Measurements from ENCODE around the gene FGF8.

Gene FGF8

DNA sequence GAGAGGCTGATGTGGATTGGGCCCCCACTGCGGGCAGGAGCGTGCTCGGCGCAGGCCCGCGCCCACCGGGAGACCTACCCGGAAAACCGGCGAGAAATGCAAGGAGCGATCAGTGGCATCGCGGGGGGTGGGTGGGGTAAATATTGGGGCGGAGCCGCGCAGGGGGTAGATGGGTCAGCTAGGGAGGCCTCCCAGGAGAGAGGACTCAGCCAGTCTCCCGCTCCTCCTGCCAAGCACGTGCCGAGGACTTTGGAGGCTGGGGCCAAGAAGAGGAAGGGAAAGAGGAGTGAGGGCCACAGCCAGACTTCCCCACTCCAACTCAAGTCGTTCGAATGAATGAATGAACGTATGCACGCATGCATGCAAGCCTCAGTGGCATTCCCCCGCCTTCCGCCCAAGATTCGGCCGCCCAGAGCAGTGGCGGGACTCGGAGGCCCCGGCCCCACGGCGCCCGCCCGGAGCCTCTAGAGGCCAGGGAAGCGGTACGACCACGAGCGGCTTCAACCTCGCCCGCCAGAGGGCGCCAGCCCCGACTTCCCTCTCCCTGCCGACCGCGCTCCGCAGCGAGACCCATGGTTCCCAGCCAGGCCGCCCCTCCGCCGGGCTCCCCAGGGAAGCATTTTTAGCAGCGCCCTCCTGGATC lies 3.8 kb upstream of the FGF8 start:
- Histone ChIP-seq H3K36me3 (ENCODE audit: control insufficient read depth in 1 of 2, insufficient read depth in 2 of 2, low read length in 2 of 2) (peaks cover 2 to 3% of the 10 kb centered on the region in 2 experiments), H3K4me1 (ENCODE audit: control insufficient read depth in 1 of 2, insufficient read depth in 2 of 2, low read length in 2 of 2) (peaks cover 14 to 27% of the 10 kb centered on the region in 2 experiments)

DNA sequence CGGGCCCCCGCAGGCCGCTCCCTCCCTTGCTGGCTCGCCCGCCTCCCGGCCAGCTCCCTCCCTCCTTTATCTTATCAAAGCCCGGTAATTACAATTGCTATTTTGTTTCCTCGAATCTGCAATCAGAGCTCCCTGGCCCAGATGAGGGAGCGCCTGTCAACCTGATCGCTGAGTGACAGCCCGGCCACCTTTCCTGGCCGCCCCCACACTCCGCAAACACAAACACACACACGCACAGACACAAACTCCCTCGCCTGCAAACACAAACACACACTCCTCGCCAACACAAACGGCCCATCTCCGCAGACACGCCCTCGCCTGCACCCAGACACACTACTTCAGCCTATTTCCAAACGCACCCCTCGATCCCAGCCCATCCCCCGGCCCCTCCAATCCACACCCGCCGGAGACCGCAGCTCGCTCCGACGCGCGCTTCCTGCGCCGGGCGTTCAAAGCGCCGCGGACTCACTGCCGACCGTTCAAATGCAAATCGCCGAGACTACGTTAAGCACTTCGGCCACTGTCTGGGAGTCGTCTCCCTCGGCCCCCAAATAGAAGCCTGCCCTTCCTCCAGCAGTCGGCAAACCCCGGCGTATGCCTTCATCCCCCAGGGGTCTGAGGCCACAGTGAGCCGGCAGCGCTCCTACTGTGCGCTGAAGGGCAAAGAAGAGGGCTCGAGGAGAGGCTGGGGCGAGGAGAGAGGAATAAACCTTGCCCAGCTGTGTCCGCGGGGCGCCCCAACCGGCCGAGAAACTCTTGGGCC lies 3.0 kb upstream of the FGF8 start:
- no peak overlapping the region for H4K8ac ChIP-seq (ENCODE audit: low read depth, low read length)
- H3K79me1 ChIP-seq (ENCODE audit: low read length), result peaks cover 2% of the 10 kb centered on the region
- H3K23ac ChIP-seq (ENCODE audit: low read length), result no peak overlapping the region
- no peak overlapping the region for H2AFZ ChIP-seq (ENCODE audit: insufficient read depth, low read length, poor library complexity)
- no peak overlapping the region for H3K18ac ChIP-seq (ENCODE audit: low read length)
- H3K27me3 ChIP-seq (ENCODE audit: insufficient read depth, low read length), result peaks cover 52% of the 10 kb centered on the region
- peaks cover 13% of the 10 kb centered on the region for H3K9me3 ChIP-seq (ENCODE audit: insufficient read depth, low read depth, low read length)
- no CpG with 5 or more reads among the region's 58 CpGs for WGBS (ENCODE audit: extremely low coverage, insufficient coverage, insufficient read length)
- no peak overlapping the region for H2BK5ac ChIP-seq (ENCODE audit: low read depth, low read length, poor library complexity)
- no peak overlapping the region for H2BK120ac ChIP-seq (ENCODE audit: insufficient read depth, low read length, poor library complexity)
- H2BK12ac ChIP-seq (ENCODE audit: low read length), result no peak overlapping the region
- no peak overlapping the region for H3K14ac ChIP-seq (ENCODE audit: low read length)
- peak overlapping the region; percentile 60 for H3K4me2 ChIP-seq (ENCODE audit: low read length)
- no peak overlapping the region for H4K12ac ChIP-seq (ENCODE audit: low read depth, low read length)
- no peak overlapping the region for H3K4me3 ChIP-seq (ENCODE audit: low read depth, low read length)
- no peak overlapping the region for H3K9ac ChIP-seq (ENCODE audit: low read length)
- no peak overlapping the region for H3K27ac ChIP-seq (ENCODE audit: low read depth, low read length)
- H2AK5ac ChIP-seq (ENCODE audit: low read length), result no peak overlapping the region
- peaks cover 14 to 27% of the 10 kb centered on the region in 2 experiments for H3K4me1 ChIP-seq (ENCODE audit: control insufficient read depth in 1 of 2, insufficient read depth in 2 of 2, low read length in 2 of 2)
- H3K79me2 ChIP-seq (ENCODE audit: control insufficient read depth, insufficient read depth, low read length, poor library complexity), result no peaks in the 10 kb centered on the region
- no peak overlapping the region for H3K4ac ChIP-seq (ENCODE audit: low read depth, low read length)
- H3K36me3 ChIP-seq (ENCODE audit: control insufficient read depth in 1 of 2, insufficient read depth in 2 of 2, low read length in 2 of 2), result peaks cover 2 to 3% of the 10 kb centered on the region in 2 experiments
- no peak overlapping the region for H4K91ac ChIP-seq (ENCODE audit: low read depth, low read length)
- peak in 1 of 2 donors; percentile 33 for DNase-seq

More for the DNA sequence above, 3.8 kb upstream of the FGF8 start:
- Histone ChIP-seq H2BK120ac (ENCODE audit: insufficient read depth, low read length, poor library complexity) (no peak overlapping the region), H3K9me3 (ENCODE audit: insufficient read depth, low read depth, low read length) (peaks cover 11% of the 10 kb centered on the region), H2BK5ac (ENCODE audit: low read depth, low read length, poor library complexity) (no peak overlapping the region), H3K18ac (ENCODE audit: low read length) (no peak overlapping the region), H2BK12ac (ENCODE audit: low read length) (no peak overlapping the region), H2AK5ac (ENCODE audit: low read length) (no peak overlapping the region), H2AFZ (ENCODE audit: insufficient read depth, low read length, poor library complexity) (no peak overlapping the region), H3K23ac (ENCODE audit: low read length) (no peak overlapping the region), H3K79me1 (ENCODE audit: low read length) (peaks cover 2% of the 10 kb centered on the region), H4K91ac (ENCODE audit: low read depth, low read length) (no peak overlapping the region), H3K4me3 (ENCODE audit: low read depth, low read length) (no peak overlapping the region), H4K8ac (ENCODE audit: low read depth, low read length) (no peak overlapping the region), H3K27ac (ENCODE audit: low read depth, low read length) (no peak overlapping the region), H3K27me3 (ENCODE audit: insufficient read depth, low read length) (peaks cover 45% of the 10 kb centered on the region), H3K4me2 (ENCODE audit: low read length) (peak overlapping the region; percentile 60), H3K14ac (ENCODE audit: low read length) (no peak overlapping the region), H3K79me2 (ENCODE audit: control insufficient read depth, insufficient read depth, low read length, poor library complexity) (no peaks in the 10 kb centered on the region), H3K4ac (ENCODE audit: low read depth, low read length) (no peak overlapping the region), H3K9ac (ENCODE audit: low read length) (no peak overlapping the region), H4K12ac (ENCODE audit: low read depth, low read length) (no peak overlapping the region)
- peak; percentile 68 to 88 for DNase-seq
- WGBS (ENCODE audit: extremely low coverage, insufficient coverage, insufficient read length), result no CpG with 5 or more reads among the region's 51 CpGs

DNA sequence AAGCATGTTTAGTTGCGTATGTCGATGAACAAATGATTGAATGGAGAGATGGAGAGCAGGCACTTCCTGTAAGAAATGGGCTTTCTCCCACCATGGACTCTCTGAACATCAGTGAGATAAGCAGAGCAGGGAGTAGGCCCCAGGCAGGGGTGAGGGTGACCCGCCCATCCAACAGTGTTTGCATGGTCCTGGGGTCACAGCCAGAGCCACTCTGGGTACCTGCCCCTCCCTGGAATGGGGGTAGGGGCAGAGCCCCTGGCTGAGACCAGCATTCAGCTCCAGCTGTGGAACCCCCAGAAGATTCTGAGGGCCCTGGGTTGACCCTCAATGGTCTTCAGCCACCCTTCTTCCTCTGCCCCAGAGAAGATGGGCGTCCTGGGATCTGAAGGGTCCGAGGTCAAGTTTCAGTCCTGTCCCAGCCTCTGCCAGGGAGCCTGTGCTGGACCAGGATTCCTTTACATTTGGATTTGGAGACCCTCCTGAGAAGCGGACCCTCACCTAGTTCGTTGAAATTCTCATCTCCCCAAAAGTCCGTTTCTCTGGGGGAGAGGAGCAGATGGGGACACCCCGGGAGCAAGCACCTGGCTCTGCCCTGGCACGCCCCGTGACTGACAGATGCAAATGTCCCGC lies 2.4 kb upstream of the FGF8 start:
- no peaks in the 10 kb centered on the region for H3K79me2 ChIP-seq (ENCODE audit: control insufficient read depth, insufficient read depth, low read length, poor library complexity)
- no peak overlapping the region for H3K27ac ChIP-seq (ENCODE audit: low read depth, low read length)
- H3K36me3 ChIP-seq (ENCODE audit: control insufficient read depth in 1 of 2, insufficient read depth in 2 of 2, low read length in 2 of 2), result peaks cover 0 to 3% of the 10 kb centered on the region in 2 experiments
- peaks cover 57% of the 10 kb centered on the region for H3K27me3 ChIP-seq (ENCODE audit: insufficient read depth, low read length)
- peaks cover 14 to 23% of the 10 kb centered on the region in 2 experiments for H3K4me1 ChIP-seq (ENCODE audit: control insufficient read depth in 1 of 2, insufficient read depth in 2 of 2, low read length in 2 of 2)
- peaks cover 2% of the 10 kb centered on the region for H3K79me1 ChIP-seq (ENCODE audit: low read length)
- no peak overlapping the region for H2BK12ac ChIP-seq (ENCODE audit: low read length)
- H3K14ac ChIP-seq (ENCODE audit: low read length), result no peak overlapping the region
- peaks cover 13% of the 10 kb centered on the region for H3K9me3 ChIP-seq (ENCODE audit: insufficient read depth, low read depth, low read length)
- no peak overlapping the region for H2BK120ac ChIP-seq (ENCODE audit: insufficient read depth, low read length, poor library complexity)
- H2BK5ac ChIP-seq (ENCODE audit: low read depth, low read length, poor library complexity), result no peak overlapping the region
- no peak overlapping the region for H3K4ac ChIP-seq (ENCODE audit: low read depth, low read length)
- no CpG with 5 or more reads among the region's 12 CpGs for WGBS (ENCODE audit: extremely low coverage, insufficient coverage, insufficient read length)
- no peak overlapping the region for H4K8ac ChIP-seq (ENCODE audit: low read depth, low read length)
- no peak overlapping the region for H3K23ac ChIP-seq (ENCODE audit: low read length)
- peak overlapping the region; percentile 60 for H3K4me2 ChIP-seq (ENCODE audit: low read length)
- no peak for DNase-seq
- H3K4me3 ChIP-seq (ENCODE audit: low read depth, low read length), result no peak overlapping the region
- no peak overlapping the region for H4K91ac ChIP-seq (ENCODE audit: low read depth, low read length)
- no peak overlapping the region for H4K12ac ChIP-seq (ENCODE audit: low read depth, low read length)
- H2AFZ ChIP-seq (ENCODE audit: insufficient read depth, low read length, poor library complexity), result no peak overlapping the region
- no peak overlapping the region for H3K18ac ChIP-seq (ENCODE audit: low read length)
- H3K9ac ChIP-seq (ENCODE audit: low read length), result no peak overlapping the region
- H2AK5ac ChIP-seq (ENCODE audit: low read length), result no peak overlapping the region

DNA sequence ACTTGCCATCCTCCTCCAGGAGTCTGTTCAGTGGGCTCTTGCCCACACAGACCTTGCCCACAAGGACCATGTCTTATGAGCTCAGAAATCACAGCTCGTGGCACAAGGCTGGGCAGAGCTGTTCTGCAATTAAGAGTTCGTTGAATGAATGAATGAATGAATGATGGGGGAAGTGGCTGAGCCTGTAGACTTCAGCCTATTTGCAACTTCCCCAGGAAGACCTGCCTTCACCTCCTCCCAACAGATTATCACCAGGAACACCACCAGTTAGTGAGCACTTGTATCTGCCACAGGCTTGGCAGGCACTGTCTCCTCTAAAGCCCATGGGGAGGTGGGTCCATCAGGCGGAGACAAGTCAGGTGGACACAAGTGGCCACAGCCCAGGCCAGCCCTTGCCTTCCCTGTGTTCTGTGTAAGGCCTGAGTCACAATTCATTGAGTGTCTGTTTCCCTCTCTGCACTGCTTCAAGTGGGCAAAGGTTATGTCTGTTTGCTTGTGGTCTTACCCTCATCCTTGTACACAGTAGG lies 1.8 kb upstream of the FGF8 start:
- H4K12ac ChIP-seq (ENCODE audit: low read depth, low read length), result no peak overlapping the region
- H3K79me1 ChIP-seq (ENCODE audit: low read length), result no peaks in the 10 kb centered on the region
- no peak overlapping the region for H3K9ac ChIP-seq (ENCODE audit: low read length)
- peaks cover 63% of the 10 kb centered on the region for H3K27me3 ChIP-seq (ENCODE audit: insufficient read depth, low read length)
- H3K36me3 ChIP-seq (ENCODE audit: control insufficient read depth in 1 of 2, insufficient read depth in 2 of 2, low read length in 2 of 2), result peaks cover 0 to 3% of the 10 kb centered on the region in 2 experiments
- H2BK12ac ChIP-seq (ENCODE audit: low read length), result no peak overlapping the region
- no peak overlapping the region for H3K14ac ChIP-seq (ENCODE audit: low read length)
- no peak overlapping the region for H2AFZ ChIP-seq (ENCODE audit: insufficient read depth, low read length, poor library complexity)
- H3K4me1 ChIP-seq (ENCODE audit: control insufficient read depth in 1 of 2, insufficient read depth in 2 of 2, low read length in 2 of 2), result peaks cover 13 to 21% of the 10 kb centered on the region in 2 experiments
- WGBS (ENCODE audit: extremely low coverage, insufficient coverage, insufficient read length), result no CpG with 5 or more reads among the region's 3 CpGs
- no peak overlapping the region for H2BK5ac ChIP-seq (ENCODE audit: low read depth, low read length, poor library complexity)
- H3K18ac ChIP-seq (ENCODE audit: low read length), result no peak overlapping the region
- H3K4ac ChIP-seq (ENCODE audit: low read depth, low read length), result no peak overlapping the region
- H3K79me2 ChIP-seq (ENCODE audit: control insufficient read depth, insufficient read depth, low read length, poor library complexity), result no peaks in the 10 kb centered on the region
- H3K4me3 ChIP-seq (ENCODE audit: low read depth, low read length), result no peak overlapping the region
- no peak overlapping the region for H3K23ac ChIP-seq (ENCODE audit: low read length)
- no peak overlapping the region for H2AK5ac ChIP-seq (ENCODE audit: low read length)
- no peak overlapping the region for H4K8ac ChIP-seq (ENCODE audit: low read depth, low read length)
- no peak overlapping the region for H3K27ac ChIP-seq (ENCODE audit: low read depth, low read length)
- H4K91ac ChIP-seq (ENCODE audit: low read depth, low read length), result no peak overlapping the region
- H3K9me3 ChIP-seq (ENCODE audit: insufficient read depth, low read depth, low read length), result peaks cover 13% of the 10 kb centered on the region
- no peak overlapping the region for H3K4me2 ChIP-seq (ENCODE audit: low read length)
- no peak for DNase-seq
- no peak overlapping the region for H2BK120ac ChIP-seq (ENCODE audit: insufficient read depth, low read length, poor library complexity)

Measured in trophoblast cell (in vitro differentiated cells and primary cell).